AG04450 (cell line): Measurements from ENCODE around the gene RASL11B. TPM values are rescaled to one million over a fixed set of nuclear protein-coding genes. Genes with fewer than 3 reads are reported as not detected.

ENCODE experiments used
- CTCF ChIA-PET: fragments of 300-600, 350-600 bp; formaldehyde crosslinking; extraction: SDS; loops from one replicate; lab custom pipeline; 2022; ENCODE audit warnings: antibody characterized with exemption, inconsistent platforms; lab: Charles Lee
- POLR2A ChIA-PET: fragments of 350-600 bp; formaldehyde crosslinking; extraction: SDS; loops from one replicate; lab custom pipeline; 2021; ENCODE audit warnings: antibody characterized with exemption, inconsistent platforms; lab: Yijun Ruan, JAX
- DNase-seq: peaks from one replicate; pipeline ENCODE4 v3.0.0-alpha.2; 2011; ENCODE audit warnings: low read depth, low spot score
- H3K27ac ChIP-seq: one replicate; pipeline ENCODE4 v1.5.1; 2012; ENCODE audit warnings: low read depth, low read length, control low read depth
- H3K27me3 ChIP-seq: one replicate; pipeline ENCODE4 v1.6.0; 2012; ENCODE audit warnings: low read length; ENCODE audit not compliant: control insufficient read depth, insufficient read depth
- H3K4me3 ChIP-seq: 2 replicates; pipeline ENCODE4 v1.5.1; 2011; ENCODE audit warnings: mild to moderate bottlenecking, low read depth, low read length, control low read depth
- H3K9me3 ChIP-seq: 2 replicates; pipeline ENCODE4 v1.5.1; 2012; ENCODE audit warnings: low read length; ENCODE audit not compliant: control insufficient read depth, insufficient read depth
- polyA plus RNA-seq: library from polyadenylated mRNA; depleted of rRNA; stranded (reverse); fragments of >200 nt; gene quantifications from 2 replicates; pipeline ENCODE4 v1.2.3, GENCODE V29; 2011
- TF ChIP-seq, protein P1 (sequence below): IDR thresholded peaks from 2 replicates; pipeline ENCODE4 v1.5.1; 2011; ENCODE audit warnings: low read depth, low read length, control low read depth, inconsistent platforms

RASL11B gene
- polyA plus RNA-seq, 1 experiment, result 4.3 TPM

GRCh38 chr4:52880994-52881393, 18.9 kb downstream of the RASL11B start:
- no peak for DNase-seq
- H3K27me3 ChIP-seq, result no peaks in the 10 kb centered on the region
- TF ChIP-seq, protein P1, sequence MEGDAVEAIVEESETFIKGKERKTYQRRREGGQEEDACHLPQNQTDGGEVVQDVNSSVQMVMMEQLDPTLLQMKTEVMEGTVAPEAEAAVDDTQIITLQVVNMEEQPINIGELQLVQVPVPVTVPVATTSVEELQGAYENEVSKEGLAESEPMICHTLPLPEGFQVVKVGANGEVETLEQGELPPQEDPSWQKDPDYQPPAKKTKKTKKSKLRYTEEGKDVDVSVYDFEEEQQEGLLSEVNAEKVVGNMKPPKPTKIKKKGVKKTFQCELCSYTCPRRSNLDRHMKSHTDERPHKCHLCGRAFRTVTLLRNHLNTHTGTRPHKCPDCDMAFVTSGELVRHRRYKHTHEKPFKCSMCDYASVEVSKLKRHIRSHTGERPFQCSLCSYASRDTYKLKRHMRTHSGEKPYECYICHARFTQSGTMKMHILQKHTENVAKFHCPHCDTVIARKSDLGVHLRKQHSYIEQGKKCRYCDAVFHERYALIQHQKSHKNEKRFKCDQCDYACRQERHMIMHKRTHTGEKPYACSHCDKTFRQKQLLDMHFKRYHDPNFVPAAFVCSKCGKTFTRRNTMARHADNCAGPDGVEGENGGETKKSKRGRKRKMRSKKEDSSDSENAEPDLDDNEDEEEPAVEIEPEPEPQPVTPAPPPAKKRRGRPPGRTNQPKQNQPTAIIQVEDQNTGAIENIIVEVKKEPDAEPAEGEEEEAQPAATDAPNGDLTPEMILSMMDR, result no peak
- H3K27ac ChIP-seq, result no peak overlapping the region
- H3K9me3 ChIP-seq, result no peaks in the 10 kb centered on the region; the same call in 1 of the 2 replicates
- ChIA-PET POLR2A (no interaction called here), CTCF (interaction anchor here (2.0 kb wide), 1 partner anchor 30 kb away, joined by 6 read pairs; no protein-coding TSS in a partner anchor)
- H3K4me3 ChIP-seq, result no peak overlapping the region

- peaks cover 5% of the 10 kb centered on the region for H3K9me3 ChIP-seq
- TF ChIP-seq, protein P1, result no peak
- H3K4me3 ChIP-seq, result no peak overlapping the region
- no peaks in the 10 kb centered on the region for H3K27me3 ChIP-seq
- H3K27ac ChIP-seq, result no peak overlapping the region
- no peak for DNase-seq
- CTCF ChIA-PET, result interaction anchor here (1.6 kb wide), 1 partner anchor 28 kb away, joined by 10 read pairs; no protein-coding TSS in a partner anchor
- POLR2A ChIA-PET, result no interaction called here
These were observed 21.1 kb downstream of the RASL11B start for GRCh38 chr4:52883183-52883621.

GRCh38 chr4:52883707-52884669, 21.9 kb downstream of the RASL11B start:
- CTCF ChIA-PET, result interaction anchor here (1.6 kb wide), 1 partner anchor 28 kb away, joined by 10 read pairs; no protein-coding TSS in a partner anchor
- Histone ChIP-seq H3K27ac (no peak overlapping the region), H3K4me3 (no peak overlapping the region), H3K27me3 (no peaks in the 10 kb centered on the region), H3K9me3 (peaks cover 5% of the 10 kb centered on the region)
- POLR2A ChIA-PET, result no interaction called here
- TF ChIP-seq, protein P1, result no peak
- no peak for DNase-seq

- Histone ChIP-seq H3K4me3 (no peak overlapping the region), H3K27me3 (no peaks in the 10 kb centered on the region), H3K9me3 (peaks cover 5% of the 10 kb centered on the region), H3K27ac (no peak overlapping the region)
- POLR2A ChIA-PET, result no interaction called here
- DNase-seq, result no peak
- CTCF ChIA-PET, result no interaction called here
- TF ChIP-seq, protein P1, result no peak
These were observed 22.9 kb downstream of the RASL11B start for GRCh38 chr4:52884994-52885393.

GRCh38 chr4:52889354-52889753, 27.2 kb downstream of the RASL11B start:
- POLR2A ChIA-PET, result no interaction called here
- Histone ChIP-seq H3K27me3 (no peaks in the 10 kb centered on the region), H3K27ac (no peak overlapping the region), H3K9me3 (peaks cover 5% of the 10 kb centered on the region), H3K4me3 (no peak overlapping the region)
- no peak for DNase-seq
- TF ChIP-seq, protein P1, result no peak
- CTCF ChIA-PET, result no interaction called here
